Dermis blood vessel endothelial cell (primary cell): ENCODE measurements around the gene CNTFR. TPM values are rescaled to one million over a fixed set of nuclear protein-coding genes. Genes with fewer than 3 reads are reported as not detected.
"Not testable (repeated sequence)": the region's sequence is repeated elsewhere in the genome, so short reads cannot be mapped to it uniquely, and the experiment has no call there.

ENCODE experiments used
- DNase-seq: peaks from one replicate; pipeline ENCODE4 v3.0.0; 2010
- total RNA-seq: library from RNA; depleted of rRNA; stranded (reverse); fragments of >200 nt; gene quantifications from 2 replicates; pipeline ENCODE4 v1.2.3, GENCODE V29; 2014

The CNTFR gene
- total RNA-seq, 1 donor from 2014 or later = not detected

DNA sequence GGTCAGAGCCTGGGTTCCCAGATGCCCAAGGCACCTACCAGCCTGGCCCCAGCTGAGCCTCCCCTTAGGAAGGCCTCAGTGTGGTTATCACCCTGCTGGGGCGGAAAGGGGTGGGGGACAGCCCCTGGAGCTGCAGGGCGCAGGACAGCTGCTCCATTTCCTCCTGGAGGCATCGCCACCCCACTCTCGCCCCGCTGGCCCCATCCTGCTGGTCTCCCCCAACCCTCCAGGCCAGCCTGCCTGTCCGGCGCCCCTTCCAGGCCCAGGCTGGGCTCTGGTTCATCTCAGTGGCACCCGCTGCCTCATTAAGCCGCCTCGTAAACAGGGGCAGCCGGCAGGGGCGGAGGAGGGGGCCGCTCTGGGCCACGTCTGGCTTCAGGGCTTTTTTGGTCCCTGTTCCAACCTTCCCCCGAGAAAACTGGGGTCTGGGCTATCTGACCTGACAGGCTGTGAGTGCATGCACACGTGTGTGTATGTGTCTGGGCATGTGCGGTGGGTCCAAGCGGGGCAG lies 36.0 kb downstream of the CNTFR start:
- DNase-seq = no peak

- DNase-seq = no peak
These were observed 36.5 kb downstream of the CNTFR start for GRCh38 chr9:34552986-34553385.

DNA sequence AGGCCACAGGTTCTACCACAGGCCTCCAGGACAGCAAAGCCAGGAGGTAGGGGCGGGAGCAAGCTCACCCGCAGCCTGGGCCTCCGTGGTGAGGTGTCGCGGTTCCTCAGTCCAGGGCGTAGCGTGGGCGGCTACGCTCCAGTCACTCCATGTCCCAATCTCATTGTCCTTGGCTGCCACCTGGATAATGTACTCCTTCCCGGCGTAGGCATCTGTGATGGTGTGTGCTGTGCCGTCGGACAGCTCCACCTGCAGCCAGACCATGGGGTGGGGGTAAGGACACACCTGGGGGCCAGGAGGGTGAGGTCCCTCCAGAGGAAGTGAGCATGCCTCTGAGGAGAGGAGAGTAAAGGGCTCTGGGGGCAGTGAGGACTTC lies 36.9 kb downstream of the CNTFR start:
- DNase-seq = no peak

DNA sequence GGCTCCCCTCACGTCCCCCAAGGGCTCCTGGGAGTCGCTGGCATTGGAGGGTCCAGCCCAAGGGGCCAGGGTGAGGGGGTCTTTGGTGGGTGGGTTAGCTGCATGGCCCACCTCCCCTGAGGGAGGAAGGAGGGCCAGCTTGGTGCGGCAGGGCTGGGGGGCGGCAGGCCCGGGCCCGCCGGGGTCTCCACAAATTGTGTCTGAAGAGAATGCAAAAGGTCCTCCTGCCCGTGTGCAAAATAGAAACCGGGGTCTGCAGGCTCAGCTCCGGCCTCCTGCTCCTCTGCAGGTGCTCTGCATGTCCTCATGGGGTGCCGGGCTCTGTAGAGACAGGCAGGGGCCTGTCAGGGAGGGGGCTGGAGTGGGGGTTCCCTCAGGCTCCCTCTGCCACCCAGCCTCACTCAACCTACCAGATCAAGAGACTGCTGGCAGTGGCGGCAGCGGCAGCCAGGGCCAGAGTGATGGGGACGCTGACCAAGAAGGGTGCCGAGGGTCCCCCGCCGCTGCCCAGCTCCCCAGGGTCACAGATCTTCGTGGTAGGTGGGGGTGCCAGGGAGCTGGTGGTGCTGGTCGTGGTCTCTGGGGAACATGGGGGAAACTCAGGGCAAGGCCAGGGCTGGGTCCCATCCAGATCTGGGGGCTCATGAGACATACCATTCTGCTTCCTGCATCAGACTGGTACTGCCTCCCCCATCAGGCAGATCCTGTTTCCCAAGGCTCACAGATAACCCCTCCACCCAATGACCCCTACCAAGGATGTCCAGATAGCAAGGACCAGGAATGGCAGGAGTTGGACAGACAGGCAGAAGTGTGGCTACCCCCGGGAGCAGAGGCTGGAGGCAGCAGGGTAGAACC lies 37.5 kb downstream of the CNTFR start:
- DNase-seq = no peak

DNA sequence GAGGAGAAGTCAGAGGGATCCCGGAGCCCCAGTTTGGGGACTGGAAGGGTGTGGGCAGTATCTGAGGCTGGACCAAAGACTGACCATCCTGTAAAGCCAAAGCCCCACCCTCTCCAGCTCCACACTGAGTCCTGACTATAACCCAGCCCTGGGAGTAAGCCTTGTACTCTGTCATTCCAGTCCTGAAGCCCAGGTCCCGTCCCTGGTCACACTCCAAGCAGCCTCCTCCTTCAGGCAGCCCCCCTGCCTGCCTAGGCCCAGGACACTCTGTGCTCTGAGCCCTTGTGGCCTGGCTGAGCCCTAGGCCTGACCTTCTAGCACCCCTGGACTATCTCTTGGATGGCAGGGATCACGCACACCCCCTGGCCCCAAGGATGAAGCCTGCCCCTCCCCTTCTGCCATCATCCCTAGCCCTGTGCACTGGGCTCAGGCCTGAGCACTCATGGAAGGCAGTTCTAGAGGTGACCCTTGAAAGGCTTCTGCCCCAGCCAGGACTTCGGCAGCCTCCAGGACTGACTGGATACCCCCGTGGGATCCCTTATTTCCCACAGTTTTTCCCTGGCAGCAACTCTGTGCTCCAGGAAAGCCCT lies 38.7 kb downstream of the CNTFR start:
- no peak for DNase-seq

- DNase-seq = no peak
These were observed 39.4 kb downstream of the CNTFR start for GRCh38 chr9:34550016-34550680.

DNA sequence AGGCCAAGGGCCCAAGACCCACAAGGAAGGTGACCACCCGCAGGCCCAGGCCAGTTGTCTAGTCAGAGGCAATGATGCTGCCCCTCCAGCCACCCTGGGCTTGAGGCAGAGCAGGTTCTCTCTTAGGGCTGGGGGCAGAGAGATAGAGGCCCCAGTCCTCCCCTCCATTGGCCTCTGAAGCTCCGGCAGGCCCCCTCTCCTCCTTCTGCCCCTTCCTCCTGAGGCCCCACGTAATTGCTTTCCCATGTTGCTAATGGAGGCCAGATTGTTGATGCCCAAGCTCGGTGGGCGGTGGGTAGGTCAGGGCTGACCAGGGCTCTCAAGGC lies 40.2 kb downstream of the CNTFR start:
- DNase-seq = no peak

GRCh38 chr9:34547960-34548611 lies 41.4 kb downstream of the CNTFR start:
- peak; percentile 77 for DNase-seq

GRCh38 chr9:34546834-34547827 lies 42.4 kb downstream of the CNTFR start:
- DNase-seq = peak; percentile 92

DNA sequence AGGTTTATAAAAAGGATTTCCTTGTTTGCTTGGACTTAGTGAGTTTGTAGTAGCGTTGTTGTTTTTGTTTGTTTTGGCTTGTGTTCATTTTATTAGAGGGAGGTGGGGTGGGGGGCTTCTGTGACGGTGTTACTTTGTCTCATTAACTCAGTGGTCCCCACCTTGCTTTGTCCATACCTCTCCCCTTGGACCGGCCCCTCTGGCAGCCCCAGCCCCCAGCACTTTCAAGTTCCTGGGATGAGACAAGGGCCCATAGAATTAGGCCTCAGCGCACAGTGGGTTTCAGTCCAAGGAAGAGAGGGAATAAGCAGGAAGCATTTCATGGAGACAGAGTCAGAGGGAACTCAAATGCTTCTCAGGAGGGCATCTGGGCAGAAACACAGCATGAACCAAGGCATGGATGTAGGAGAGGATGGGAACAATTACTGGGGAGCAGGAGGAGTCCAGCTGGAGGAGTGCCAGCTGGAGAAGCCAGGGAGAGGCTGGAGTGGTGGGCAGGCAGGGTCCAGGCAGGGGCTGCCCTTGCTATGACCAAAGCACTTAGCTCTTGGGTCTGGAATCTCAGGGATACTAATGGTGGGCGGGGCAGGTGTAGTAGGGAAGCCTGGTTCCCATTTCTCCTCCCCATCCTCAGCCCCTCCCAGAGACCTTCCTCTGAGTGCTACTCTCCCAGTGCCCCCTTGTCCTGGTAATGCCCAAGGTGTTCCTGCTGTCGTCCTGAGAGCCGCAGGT lies 43.3 kb downstream of the CNTFR start:
- DNase-seq = no peak

DNA sequence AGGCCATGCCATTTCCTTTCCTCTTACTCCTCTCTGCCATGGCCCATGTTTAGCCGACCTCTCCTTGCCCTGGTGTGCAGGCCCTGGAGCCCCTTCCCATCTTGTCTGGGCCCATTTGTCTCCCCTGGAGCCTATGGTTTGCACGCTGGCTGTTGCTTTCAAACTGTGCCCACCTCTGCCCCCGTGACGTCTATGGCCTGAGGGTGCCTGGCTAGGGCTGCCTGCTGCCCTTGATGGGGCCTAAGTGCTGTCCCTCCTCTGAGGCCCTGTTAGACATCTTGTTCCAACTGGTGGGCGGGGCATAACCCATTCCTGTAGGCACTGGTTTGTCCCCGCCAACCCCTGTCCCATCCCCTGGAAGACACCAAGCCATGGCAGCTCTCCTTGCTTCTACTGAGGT lies 44.0 kb downstream of the CNTFR start:
- DNase-seq = no peak

GRCh38 chr9:34544035-34544434 lies 45.5 kb downstream of the CNTFR start:
- DNase-seq = no peak

DNA sequence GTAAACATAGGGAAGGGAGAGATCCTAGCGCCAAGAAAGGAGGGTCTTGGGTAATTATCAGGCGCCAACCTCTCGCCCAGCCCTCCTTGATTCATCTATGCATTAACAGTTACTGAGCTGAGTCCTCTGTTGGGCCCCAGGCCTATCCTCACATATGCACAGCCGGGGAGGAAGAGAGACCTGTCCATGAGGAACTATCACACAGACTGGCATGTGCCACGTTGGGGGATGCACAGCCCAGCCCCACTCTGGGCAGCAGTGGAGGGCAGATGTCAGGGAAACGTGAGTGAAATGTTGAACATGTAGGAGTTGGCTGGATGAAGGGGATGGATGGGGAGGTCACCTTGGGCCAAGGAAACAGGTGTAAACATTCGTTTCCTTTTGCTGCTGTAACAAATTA lies 48.0 kb downstream of the CNTFR start:
- DNase-seq = no peak

GRCh38 chr9:34540827-34541226 lies 48.7 kb downstream of the CNTFR start:
- DNase-seq = peak; percentile 78

DNA sequence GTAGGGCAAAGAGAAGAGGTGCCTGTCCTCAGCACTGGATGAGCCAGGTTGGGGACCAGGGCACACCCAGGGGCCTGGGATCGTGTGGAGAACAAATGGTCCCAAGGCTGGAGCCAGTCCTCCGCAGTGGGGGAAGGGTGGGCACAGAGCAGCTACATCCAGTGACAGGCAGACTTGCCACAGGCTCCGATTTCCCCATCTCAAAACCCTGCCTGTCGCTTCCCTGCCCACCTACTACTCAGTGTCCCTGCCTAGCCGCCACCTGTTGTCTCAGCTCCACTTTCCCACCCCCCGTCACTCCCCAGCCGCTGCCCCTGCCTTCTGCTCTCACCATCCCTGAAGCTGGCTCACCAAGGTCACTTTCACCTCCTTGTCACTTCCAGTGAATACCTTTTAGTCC lies 52.8 kb downstream of the CNTFR start:
- DNase-seq = no peak

DNA sequence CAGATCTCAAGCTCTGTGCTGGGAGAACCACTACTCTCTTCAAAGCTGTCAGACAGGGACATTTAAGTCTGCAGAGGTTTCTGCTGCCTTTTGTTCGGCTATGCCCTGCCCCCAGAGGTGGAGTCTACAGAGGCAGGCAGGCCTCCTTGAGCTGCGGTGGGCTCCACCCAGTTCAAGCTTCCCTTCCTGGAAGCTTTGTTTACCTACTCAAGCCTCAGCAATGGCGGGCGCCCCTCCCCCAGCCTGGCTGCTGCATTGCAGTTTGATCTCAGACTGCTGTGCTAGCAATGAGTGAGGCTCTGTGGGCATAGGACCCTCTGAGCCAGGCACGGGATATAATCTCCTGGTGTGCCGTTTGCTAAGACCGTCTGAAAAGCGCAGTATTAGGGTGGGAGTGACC lies 57.5 kb downstream of the CNTFR start:
- DNase-seq = not testable (repeated sequence)

DNA sequence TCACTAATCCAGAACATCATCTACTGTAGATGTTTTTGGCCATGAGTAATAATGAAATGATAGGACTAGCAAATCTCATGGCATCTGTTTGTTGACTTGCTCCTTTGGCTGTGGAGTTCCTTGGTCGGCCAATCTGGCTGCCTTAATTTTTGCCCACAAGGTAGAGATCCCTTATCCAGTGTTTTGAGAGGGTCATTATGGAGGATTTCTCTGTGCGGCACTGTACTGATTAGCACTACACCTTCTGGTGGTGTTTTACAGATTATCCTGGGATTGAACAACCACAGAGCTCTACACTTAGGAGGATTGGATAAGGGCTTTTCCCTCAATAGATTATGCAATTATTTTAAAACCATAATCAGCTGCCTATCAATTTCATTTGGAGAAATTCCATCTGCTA lies 63.5 kb downstream of the CNTFR start:
- no peak for DNase-seq

- no peak for DNase-seq
These were observed 65.2 kb downstream of the CNTFR start for GRCh38 chr9:34524349-34524748.

GRCh38 chr9:34522971-34523797 lies 66.3 kb downstream of the CNTFR start, which contains the start of gene ENHO:
Gene ENHO, minus strand, starts transcription at chr9:34522990. Its CDS starts 1,295 bp downstream, at chr9:34521695.
- peak; percentile 92 for DNase-seq
